MM.1S (cell line): ENCODE data around the gene ANKRD1.

Source experiments
- EZH2 ChIP-seq: fragments of 300-600 bp; sonication (generic); optimal IDR thresholded peaks from 2 replicates; pipeline ENCODE3; 2017; ENCODE audit warnings: low read depth, mild to moderate bottlenecking, antibody characterized with exemption, low read length, mixed read lengths
- EZH2phosphoT487 ChIP-seq: fragments of 300-600 bp; sonication (generic); IDR thresholded peaks from 2 replicates; pipeline ENCODE4 v1.6.1; 2018; ENCODE audit warnings: antibody characterized with exemption, low read length
- TF ChIP-seq, protein P1 (sequence below): fragments of 300-600 bp; sonication (generic); IDR thresholded peaks from 2 replicates; pipeline ENCODE4 v1.5.1; 2016; ENCODE audit warnings: antibody characterized with exemption, low read length, mixed read lengths

DNA sequence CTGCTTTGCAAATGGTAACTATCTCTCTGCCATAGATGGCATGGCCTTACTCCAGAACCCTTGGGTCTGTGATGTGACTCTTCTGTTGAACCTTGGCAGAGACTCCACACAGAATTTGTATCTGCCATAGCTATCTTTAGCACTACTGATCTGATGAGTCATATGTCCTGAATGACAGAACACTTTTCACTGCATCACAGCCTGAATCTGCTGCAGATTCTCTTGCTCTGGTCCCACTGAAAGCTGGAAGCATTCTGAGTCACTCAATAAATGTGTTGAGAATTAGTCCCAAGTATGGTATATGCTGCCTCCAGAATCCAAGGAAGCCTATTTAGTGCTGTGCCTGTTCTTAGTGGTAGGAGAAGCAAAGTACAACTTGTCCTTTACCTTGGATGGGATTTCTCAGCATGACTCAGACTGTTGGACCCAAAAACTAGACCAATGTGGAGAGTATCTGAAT lies 39.5 kb upstream of the ANKRD1 start:
- TF ChIP-seq, protein P1, sequence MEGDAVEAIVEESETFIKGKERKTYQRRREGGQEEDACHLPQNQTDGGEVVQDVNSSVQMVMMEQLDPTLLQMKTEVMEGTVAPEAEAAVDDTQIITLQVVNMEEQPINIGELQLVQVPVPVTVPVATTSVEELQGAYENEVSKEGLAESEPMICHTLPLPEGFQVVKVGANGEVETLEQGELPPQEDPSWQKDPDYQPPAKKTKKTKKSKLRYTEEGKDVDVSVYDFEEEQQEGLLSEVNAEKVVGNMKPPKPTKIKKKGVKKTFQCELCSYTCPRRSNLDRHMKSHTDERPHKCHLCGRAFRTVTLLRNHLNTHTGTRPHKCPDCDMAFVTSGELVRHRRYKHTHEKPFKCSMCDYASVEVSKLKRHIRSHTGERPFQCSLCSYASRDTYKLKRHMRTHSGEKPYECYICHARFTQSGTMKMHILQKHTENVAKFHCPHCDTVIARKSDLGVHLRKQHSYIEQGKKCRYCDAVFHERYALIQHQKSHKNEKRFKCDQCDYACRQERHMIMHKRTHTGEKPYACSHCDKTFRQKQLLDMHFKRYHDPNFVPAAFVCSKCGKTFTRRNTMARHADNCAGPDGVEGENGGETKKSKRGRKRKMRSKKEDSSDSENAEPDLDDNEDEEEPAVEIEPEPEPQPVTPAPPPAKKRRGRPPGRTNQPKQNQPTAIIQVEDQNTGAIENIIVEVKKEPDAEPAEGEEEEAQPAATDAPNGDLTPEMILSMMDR, result no peak
- TF ChIP-seq EZH2, result no peak
- TF ChIP-seq EZH2phosphoT487, result no peak
